Right lobe of liver (tissue), 6 donors: ENCODE results near the gene IFNAR2. TPM values are rescaled to one million over a fixed set of nuclear protein-coding genes. Genes with fewer than 3 reads are reported as not detected.
A peak's percentile ranks its signal among the peaks of the same experiment; 100 is the strongest.

ENCODE experiments used
- ATAC-seq, 4 donors: fragments of 200-7000 bp; cut with Tn5 transposase; one replicate each; pipeline ENCODE4 v1.9.1; 2020; ENCODE audit warnings: mild to moderate bottlenecking in 4 of 4, moderate library complexity in 4 of 4
- DNase-seq, 3 donors: peaks; one replicate each; pipeline ENCODE4 v3.0.0-alpha.2; 2020
- H3K27ac ChIP-seq, 3 donors: fragments of 200-600 bp; one replicate each; pipeline ENCODE4 v1.8.0; 2022
- H3K27me3 ChIP-seq, 2 donors: fragments of 200-600 bp; one replicate each; pipeline ENCODE4 v1.8.0; 2022
- H3K36me3 ChIP-seq, 4 donors: fragments of 200-600 bp; sonication (generic) in 1 of 4; one replicate each; pipeline versions ENCODE4 v1.5.1 to v1.8.0; 2017 to 2022; ENCODE audit warnings: control low read depth in 1 of 4
- H3K4me1 ChIP-seq, 4 donors: fragments of 200-600 bp; sonication (generic) in 1 of 4; one replicate each; pipeline versions ENCODE4 v1.5.1 to v1.8.0; 2017 to 2022; ENCODE audit warnings: control low read depth in 1 of 4
- H3K4me3 ChIP-seq, 3 donors: fragments of 200-600 bp; one replicate each; pipeline ENCODE4 v1.8.0; 2022
- H3K9me3 ChIP-seq, 4 donors: fragments of 200-600 bp; sonication (generic) in 1 of 4; one replicate each; pipeline versions ENCODE4 v1.5.1 to v1.8.0; 2017 to 2022; ENCODE audit warnings: control low read depth in 1 of 4
- POLR2A ChIP-seq: fragments of 450-650 bp; IDR thresholded peaks from one replicate; pipeline ENCODE4 v1.6.1; 2017; ENCODE audit warnings: antibody characterized with exemption, mild to moderate bottlenecking
- WGBS: methylation state at CpG from one replicate; pipeline ENCODE4 v1.1.6; 2018; ENCODE audit warnings: low coverage, low lambda C conversion rate; ENCODE audit not compliant: insufficient coverage; ENCODE audit errors: missing lambda C conversion rate; 5-methylcytosine and 5-hydroxymethylcytosine counted together
- intact Hi-C, 2 donors: fragments of 100-400 bp; cut with DNase I; formaldehyde crosslinking; loops; one replicate each; pipeline versions ENCODE4 v1.11.2 to v1.14.1; 2022
- total RNA-seq, 6 experiments: library from RNA; depleted of rRNA in 2 of 6; stranded (reverse); fragments of >200 nt in 2 of 6; fragmentation: NEBNext Ultra II Directional in 3 of 6; extraction: Animal tissue kit (Norgen Biotek cat#: 25700) in 3 of 6; gene quantifications; one replicate each; pipeline versions ENCODE4 v1.1.0 to v1.2.4, GENCODE V29; 2016 to 2023
- TF ChIP-seq, protein P1 (sequence below), 4 donors: fragments of 200-600 bp in 3 of 4; fragments of 450-650 bp in 1 of 4; IDR thresholded peaks; one replicate each; pipeline versions ENCODE4 v1.5.1 to v1.8.0; 2016 to 2022; ENCODE audit warnings: antibody characterized with exemption in 4 of 4, mild to moderate bottlenecking in 2 of 4
- donor health status: DM: no; HTN: yes; CAD: no.
- donor health status: DM: no; HTN: no; CAD: no.
- donor health status: DM: no; HTN: no; CAD: no.
- donor health status: DM: no; HTN: yes; CAD: no.
- donor health status: DM: no; HTN: yes; CAD: no.

Gene IFNAR2
- total RNA-seq, 6 experiments from 2014 or later = 12.4 to 35.5 (median 16.3) TPM

DNA sequence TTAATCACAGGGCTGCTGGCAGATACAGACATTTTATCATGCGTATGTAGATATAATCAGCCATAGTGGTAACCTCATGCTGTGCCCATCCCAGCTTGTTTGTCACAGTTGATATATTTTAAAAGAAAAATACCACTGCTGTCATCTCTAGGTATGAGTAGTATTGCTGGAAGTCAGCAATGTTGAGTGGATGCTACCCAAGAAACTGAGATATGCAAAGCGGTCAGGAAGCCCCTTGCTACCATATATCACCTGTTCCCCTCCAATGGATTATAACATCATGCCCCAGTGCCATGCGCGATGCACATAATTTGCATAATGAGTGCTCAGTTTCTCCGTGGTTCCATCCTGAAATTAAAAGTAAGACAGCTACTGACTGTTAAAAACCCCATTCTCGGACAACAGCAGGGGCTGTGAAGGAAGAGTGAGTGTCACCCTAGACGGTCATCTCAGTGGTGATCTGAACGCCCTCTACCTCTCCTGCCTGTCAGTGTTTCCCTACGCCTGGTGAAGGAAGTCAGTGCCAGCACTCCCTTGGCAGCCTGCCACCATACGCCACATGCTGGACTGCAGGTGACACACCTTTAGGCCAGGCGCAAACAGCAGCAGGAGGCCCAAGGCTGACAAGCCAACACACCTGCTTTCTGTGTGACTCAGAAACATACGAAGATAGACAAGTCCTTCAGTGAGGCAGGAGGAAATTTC lies 39.2 kb downstream of the IFNAR2 start:
- H3K36me3 ChIP-seq = no peaks in the 10 kb centered on the region
- intact Hi-C loops = loop anchor here in 1 of 2 donors (10.0 kb wide), 1 partner anchor 64 kb away; no protein-coding TSS in a partner anchor
- H3K9me3 ChIP-seq = no peaks in the 10 kb centered on the region
- H3K4me3 ChIP-seq = no peak overlapping the region
- ATAC-seq (peak; percentile 70 to 84 (median 78)), DNase-seq (peak; percentile 93 to 97 (median 96))
- no peaks in the 10 kb centered on the region for H3K27me3 ChIP-seq
- H3K4me1 ChIP-seq = peaks cover 0 to 36% (median 10%) of the 10 kb centered on the region in 4 donors
- peak overlapping the region; percentile 8 to 36 (median 29) for H3K27ac ChIP-seq
- TF ChIP-seq POLR2A = no peak
- TF ChIP-seq, protein P1, sequence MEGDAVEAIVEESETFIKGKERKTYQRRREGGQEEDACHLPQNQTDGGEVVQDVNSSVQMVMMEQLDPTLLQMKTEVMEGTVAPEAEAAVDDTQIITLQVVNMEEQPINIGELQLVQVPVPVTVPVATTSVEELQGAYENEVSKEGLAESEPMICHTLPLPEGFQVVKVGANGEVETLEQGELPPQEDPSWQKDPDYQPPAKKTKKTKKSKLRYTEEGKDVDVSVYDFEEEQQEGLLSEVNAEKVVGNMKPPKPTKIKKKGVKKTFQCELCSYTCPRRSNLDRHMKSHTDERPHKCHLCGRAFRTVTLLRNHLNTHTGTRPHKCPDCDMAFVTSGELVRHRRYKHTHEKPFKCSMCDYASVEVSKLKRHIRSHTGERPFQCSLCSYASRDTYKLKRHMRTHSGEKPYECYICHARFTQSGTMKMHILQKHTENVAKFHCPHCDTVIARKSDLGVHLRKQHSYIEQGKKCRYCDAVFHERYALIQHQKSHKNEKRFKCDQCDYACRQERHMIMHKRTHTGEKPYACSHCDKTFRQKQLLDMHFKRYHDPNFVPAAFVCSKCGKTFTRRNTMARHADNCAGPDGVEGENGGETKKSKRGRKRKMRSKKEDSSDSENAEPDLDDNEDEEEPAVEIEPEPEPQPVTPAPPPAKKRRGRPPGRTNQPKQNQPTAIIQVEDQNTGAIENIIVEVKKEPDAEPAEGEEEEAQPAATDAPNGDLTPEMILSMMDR (IDR thresholded peaks at IDR 0.05) = peak; percentile 30 to 37 (median 34)
- WGBS = 49% methylated on average over 12 of the region's 12 CpGs

DNA sequence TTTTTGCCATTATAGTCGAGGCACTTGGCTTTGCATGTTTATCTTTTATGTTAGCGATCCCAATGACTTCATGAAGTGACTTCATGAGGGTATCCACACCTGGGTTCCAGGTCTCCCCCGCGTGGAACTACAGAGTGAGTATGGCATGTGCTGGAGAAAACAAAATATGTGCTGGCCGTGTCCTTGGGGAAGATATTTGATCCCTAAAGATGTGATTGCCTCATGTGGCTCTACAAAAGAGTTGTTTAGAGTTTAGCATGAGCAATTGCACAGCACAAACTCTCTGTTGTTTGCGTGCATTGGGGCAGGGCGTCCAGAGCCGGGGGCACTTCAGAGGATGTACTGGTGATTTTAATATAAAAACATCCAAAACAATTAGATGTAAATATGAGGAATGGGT lies 41.2 kb downstream of the IFNAR2 start:
- Histone ChIP-seq H3K36me3 (peaks cover 0 to 7% (median 0%) of the 10 kb centered on the region in 4 donors), H3K9me3 (no peaks in the 10 kb centered on the region), H3K27ac (no peak overlapping the region), H3K27me3 (no peaks in the 10 kb centered on the region), H3K4me1 (peaks cover 0 to 29% (median 7%) of the 10 kb centered on the region in 4 donors), H3K4me3 (no peak overlapping the region)
- WGBS = 91% methylated on average over 5 of the region's 8 CpGs
- no peak for ATAC-seq
- intact Hi-C loops = no loop called here
- DNase-seq = no peak
- TF ChIP-seq POLR2A = no peak
- TF ChIP-seq, protein P1 (IDR thresholded peaks at IDR 0.05) = no peak

DNA sequence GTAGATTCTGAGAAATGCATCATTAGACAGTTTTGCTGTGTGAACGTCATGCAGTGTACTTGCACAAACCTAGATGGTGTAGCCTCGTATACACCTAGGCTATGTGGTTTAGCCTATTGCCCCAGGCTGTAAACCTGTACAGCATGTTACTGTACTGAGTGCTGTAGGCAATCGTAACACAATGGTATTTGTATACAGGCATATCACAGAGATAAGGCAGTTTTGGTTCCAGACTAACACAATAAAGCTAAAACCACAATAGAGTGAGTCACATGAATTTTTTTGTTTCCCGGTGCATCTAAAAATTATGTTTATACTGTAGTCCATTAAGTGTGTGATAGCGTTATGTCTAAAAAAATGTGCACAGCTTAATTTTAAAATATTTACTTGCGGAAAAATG lies 43.3 kb downstream of the IFNAR2 start:
- 87% methylated on average over 6 of the region's 6 CpGs for WGBS
- intact Hi-C loops = no loop called here
- no peak for TF ChIP-seq POLR2A
- TF ChIP-seq, protein P1 (IDR thresholded peaks at IDR 0.05) = no peak
- H3K27ac ChIP-seq = no peak overlapping the region
- ATAC-seq (no peak), DNase-seq (peak in 1 of 3 donors; percentile 1)
- H3K4me3 ChIP-seq = no peak overlapping the region
- H3K27me3 ChIP-seq = no peaks in the 10 kb centered on the region
- H3K36me3 ChIP-seq = peaks cover 0 to 11% (median 0%) of the 10 kb centered on the region in 4 donors
- H3K4me1 ChIP-seq = peaks cover 0 to 21% (median 7%) of the 10 kb centered on the region in 4 donors
- H3K9me3 ChIP-seq = no peaks in the 10 kb centered on the region

DNA sequence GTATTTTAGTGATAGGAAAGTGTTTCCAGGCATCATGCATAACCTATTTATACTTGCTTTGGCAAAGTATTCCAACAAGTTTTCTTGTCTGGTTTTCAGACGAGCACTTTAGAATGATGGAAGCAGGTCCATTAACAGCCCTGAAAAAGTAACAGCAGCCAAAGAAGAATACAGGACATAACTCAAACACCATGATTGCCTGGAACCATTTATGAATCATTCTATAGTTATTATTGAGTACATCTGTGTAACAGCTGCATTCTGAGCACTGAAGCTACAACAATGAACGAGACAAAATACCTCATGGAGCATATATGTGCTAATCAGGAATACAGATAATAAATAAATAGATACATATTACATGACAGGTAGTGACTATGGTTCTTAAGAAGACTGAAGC lies 49.0 kb downstream of the IFNAR2 start:
- WGBS = 76% methylated on average over 2 of the region's 2 CpGs

More for the DNA sequence above, 49.0 kb downstream of the IFNAR2 start:
- Histone ChIP-seq H3K4me3 (no peak overlapping the region), H3K27me3 (no peaks in the 10 kb centered on the region), H3K27ac (no peak overlapping the region), H3K36me3 (peaks cover 0 to 33% (median 6%) of the 10 kb centered on the region in 4 donors), H3K9me3 (no peaks in the 10 kb centered on the region), H3K4me1 (no peaks in the 10 kb centered on the region)
- DNase-seq = no peak
- no peak for TF ChIP-seq POLR2A
- TF ChIP-seq, protein P1 (IDR thresholded peaks at IDR 0.05) = no peak
- intact Hi-C loops = no loop called here
- no peak for ATAC-seq
